Mesenchymal stem cell (in vitro differentiated cells and primary cell): ENCODE measurements around the gene ADGRF5.

Experiments used
- DNase-seq: peaks from one replicate; pipeline ENCODE4 v3.0.0-alpha.2; 2013
- H2AFZ ChIP-seq: one replicate; pipeline ENCODE4 v1.6.1; 2013; ENCODE audit warnings: low read depth, mild to moderate bottlenecking, control low read depth, inconsistent platforms, low read length, moderate library complexity
- H2AK5ac ChIP-seq: 2 replicates; pipeline ENCODE4 v1.6.1; 2013; ENCODE audit warnings: low read length, moderate library complexity, mild to moderate bottlenecking, inconsistent platforms; ENCODE audit not compliant: severe bottlenecking
- H2BK120ac ChIP-seq: one replicate; pipeline ENCODE4 v1.6.1; 2013; ENCODE audit warnings: low read depth, mild to moderate bottlenecking, inconsistent platforms, low read length, moderate library complexity
- H2BK12ac ChIP-seq, 2 experiments: one replicate each; pipeline ENCODE4 v1.6.1; 2013; ENCODE audit warnings: inconsistent platforms in 2 of 2, low read length in 2 of 2, mild to moderate bottlenecking in 2 of 2, moderate library complexity in 2 of 2, control low read depth in 1 of 2
- H2BK15ac ChIP-seq: one replicate; pipeline ENCODE4 v1.6.1; 2013; ENCODE audit warnings: mild to moderate bottlenecking, low read depth, inconsistent platforms; ENCODE audit not compliant: poor library complexity, severe bottlenecking
- H2BK5ac ChIP-seq: 2 replicates; pipeline ENCODE4 v1.6.1; 2013; ENCODE audit warnings: low read depth, mild to moderate bottlenecking, low read length, control low read depth, inconsistent platforms; ENCODE audit not compliant: poor library complexity, severe bottlenecking
- H3K14ac ChIP-seq, 2 experiments: one replicate each; pipeline ENCODE4 v1.6.1; 2013; ENCODE audit warnings: inconsistent platforms in 2 of 2, low read length in 2 of 2, control low read depth in 1 of 2, mild to moderate bottlenecking in 1 of 2, moderate library complexity in 1 of 2
- H3K18ac ChIP-seq, 2 experiments: one replicate each; pipeline ENCODE4 v1.6.1; 2013; ENCODE audit warnings: inconsistent platforms in 2 of 2, low read length in 2 of 2, control low read depth in 1 of 2, low read depth in 1 of 2, mild to moderate bottlenecking in 1 of 2
- H3K23ac ChIP-seq, 2 experiments: one replicate each; pipeline ENCODE4 v1.6.1; 2013; ENCODE audit warnings: inconsistent platforms in 2 of 2, low read length in 2 of 2, mild to moderate bottlenecking in 2 of 2, moderate library complexity in 2 of 2, control low read depth in 1 of 2
- H3K27ac ChIP-seq: 2 replicates; pipeline ENCODE4 v1.5.1; 2013; ENCODE audit warnings: mild to moderate bottlenecking, moderate library complexity, low read length, control low read depth, inconsistent platforms; ENCODE audit not compliant: poor library complexity, severe bottlenecking
- H3K27me3 ChIP-seq, 2 experiments: 2 replicates each; pipeline versions ENCODE4 v1.6.1 to v1.7.0; 2013; ENCODE audit warnings: low read length in 2 of 2, mild to moderate bottlenecking in 2 of 2, moderate library complexity in 2 of 2, control low read depth in 1 of 2, inconsistent platforms in 1 of 2; ENCODE audit not compliant: control insufficient read depth in 1 of 2, insufficient read depth in 1 of 2
- H3K36me3 ChIP-seq, 2 experiments: 2 replicates each; pipeline versions ENCODE4 v1.6.1 to v1.7.0; 2013; ENCODE audit warnings: low read length in 2 of 2, control low read depth in 1 of 2, inconsistent platforms in 1 of 2, low read depth in 1 of 2, mild to moderate bottlenecking in 1 of 2; ENCODE audit not compliant: insufficient read depth in 2 of 2, control insufficient read depth in 1 of 2
- H3K4ac ChIP-seq, 2 experiments: one replicate each; pipeline ENCODE4 v1.6.1; 2013; ENCODE audit warnings: inconsistent platforms in 2 of 2, low read length in 2 of 2, mild to moderate bottlenecking in 2 of 2, moderate library complexity in 2 of 2, control low read depth in 1 of 2, low read depth in 1 of 2
- H3K4me1 ChIP-seq: 2 replicates; pipeline ENCODE4 v1.6.1; 2013; ENCODE audit warnings: low read depth, low read length, control low read depth; ENCODE audit not compliant: control insufficient read depth, insufficient read depth
- H3K4me2 ChIP-seq: 2 replicates; pipeline ENCODE4 v1.6.1; 2013; ENCODE audit warnings: low read length, mild to moderate bottlenecking, inconsistent platforms; ENCODE audit not compliant: poor library complexity, severe bottlenecking
- H3K4me3 ChIP-seq, 2 experiments: 2 replicates each; pipeline versions ENCODE4 v1.5.1 to v1.7.0; 2013; ENCODE audit warnings: low read length in 2 of 2, mild to moderate bottlenecking in 2 of 2, control low read depth in 1 of 2, low read depth in 1 of 2; ENCODE audit not compliant: insufficient read depth in 1 of 2
- H3K79me1 ChIP-seq: replicated peaks from 2 replicates; pipeline ENCODE4 v1.6.1; 2013; ENCODE audit warnings: mild to moderate bottlenecking, control low read depth, low read length, inconsistent platforms; ENCODE audit not compliant: poor library complexity, severe bottlenecking
- H3K9ac ChIP-seq: 2 replicates; pipeline ENCODE4 v1.7.0; 2013; ENCODE audit warnings: mild to moderate bottlenecking, low read length, moderate library complexity
- H3K9me3 ChIP-seq: 2 replicates; pipeline ENCODE4 v1.7.0; 2013; ENCODE audit warnings: mild to moderate bottlenecking, low read length; ENCODE audit not compliant: control insufficient read depth
- H4K8ac ChIP-seq: one replicate; pipeline ENCODE4 v1.6.1; 2013; ENCODE audit warnings: inconsistent platforms, mild to moderate bottlenecking, low read length, moderate library complexity
- H4K91ac ChIP-seq: one replicate; pipeline ENCODE4 v1.6.1; 2013; ENCODE audit warnings: mild to moderate bottlenecking, low read length, inconsistent platforms
- WGBS: methylation state at CpG from one replicate; pipeline ENCODE4 v1.1.7; 2013; ENCODE audit warnings: mixed read lengths; 5-methylcytosine and 5-hydroxymethylcytosine counted together

The ADGRF5 gene

DNA sequence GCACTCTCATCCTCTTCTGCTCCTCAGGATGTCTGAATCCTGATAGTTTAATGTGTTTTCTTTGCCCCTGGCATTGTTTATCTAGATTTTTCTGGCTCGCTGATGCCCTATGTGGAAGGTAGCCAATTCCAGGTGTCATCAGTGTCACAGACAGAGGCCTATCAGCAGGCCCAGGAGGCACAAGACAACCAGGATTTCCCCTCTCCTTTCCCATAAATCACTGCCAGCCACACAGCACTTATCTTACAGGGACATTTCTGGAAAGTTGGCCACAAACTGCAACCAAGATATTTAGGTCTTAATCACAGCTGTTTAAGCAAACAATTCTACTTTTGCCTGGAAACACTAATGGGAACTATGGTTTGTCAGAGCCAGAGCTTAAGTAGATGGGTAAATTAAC lies 28.1 kb downstream of the ADGRF5 start:
- no peak overlapping the region for H3K18ac ChIP-seq
- no peak overlapping the region for H3K4me2 ChIP-seq
- no peaks in the 10 kb centered on the region for H3K9me3 ChIP-seq
- no peak overlapping the region for H2BK12ac ChIP-seq
- peak overlapping the region; percentile 18 for H4K91ac ChIP-seq
- H2AFZ ChIP-seq, result no peak overlapping the region
- H2BK120ac ChIP-seq, result no peak overlapping the region
- H3K4me1 ChIP-seq, result peaks cover under 1% of the 10 kb centered on the region
- H3K27me3 ChIP-seq, result peaks cover 0 to 5% of the 10 kb centered on the region in 2 experiments
- no peak overlapping the region for H2BK5ac ChIP-seq
- peak; percentile 47 for DNase-seq
- no peak overlapping the region for H2AK5ac ChIP-seq
- no peak overlapping the region for H3K4me3 ChIP-seq
- H3K4ac ChIP-seq, result no peak overlapping the region
- no peaks in the 10 kb centered on the region for H3K79me1 ChIP-seq
- no peak overlapping the region for H3K27ac ChIP-seq
- no peak overlapping the region for H3K23ac ChIP-seq
- no peak overlapping the region for H3K9ac ChIP-seq
- H3K36me3 ChIP-seq, result no peaks in the 10 kb centered on the region
- H3K14ac ChIP-seq, result no peak overlapping the region
- WGBS, result 97% methylated on average over 1 of the region's 1 CpG
- H4K8ac ChIP-seq, result no peak overlapping the region
- H2BK15ac ChIP-seq, result no peak overlapping the region

- Histone ChIP-seq H2AK5ac (no peak overlapping the region), H3K36me3 (no peaks in the 10 kb centered on the region), H3K4ac (no peak overlapping the region), H3K4me3 (no peak overlapping the region), H3K27me3 (peaks cover 0 to 5% of the 10 kb centered on the region in 2 experiments), H2AFZ (no peak overlapping the region), H3K14ac (no peak overlapping the region), H3K79me1 (no peaks in the 10 kb centered on the region), H4K91ac (no peak overlapping the region), H3K4me2 (no peak overlapping the region), H2BK12ac (no peak overlapping the region), H3K18ac (no peak overlapping the region), H3K9me3 (no peaks in the 10 kb centered on the region), H3K23ac (no peak overlapping the region), H2BK15ac (no peak overlapping the region), H2BK120ac (no peak overlapping the region), H3K9ac (no peak overlapping the region), H3K4me1 (peaks cover 2% of the 10 kb centered on the region), H2BK5ac (no peak overlapping the region), H3K27ac (no peak overlapping the region), H4K8ac (no peak overlapping the region)
- 30% methylated on average over 4 of the region's 4 CpGs for WGBS
- DNase-seq, result peak; percentile 5
These were observed 30.4 kb downstream of the ADGRF5 start for GRCh38 chr6:46891252-46891795.

GRCh38 chr6:46888578-46888977 lies 33.2 kb downstream of the ADGRF5 start:
- no peak overlapping the region for H3K18ac ChIP-seq

DNA sequence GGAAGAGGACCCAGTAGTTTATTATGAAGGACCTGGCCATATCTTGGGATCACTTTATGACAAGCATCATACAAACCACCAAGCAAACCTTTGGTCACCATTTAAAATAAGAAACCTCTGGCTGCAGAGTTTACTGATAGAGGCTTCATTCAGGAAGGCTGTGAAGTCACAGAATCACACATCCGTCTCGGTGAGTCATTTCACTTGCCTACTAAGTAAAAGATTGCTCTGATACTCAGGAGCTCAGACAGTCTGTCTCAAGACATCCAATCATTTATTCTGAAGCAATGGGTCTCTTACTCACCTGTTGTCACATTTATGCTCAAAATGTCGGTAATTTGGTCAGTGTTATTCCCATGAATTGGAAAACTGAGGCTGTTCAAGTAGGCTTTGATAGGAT lies 33.7 kb downstream of the ADGRF5 start:
- Histone ChIP-seq H2AK5ac (no peak overlapping the region), H3K4me1 (peaks cover 2% of the 10 kb centered on the region), H3K9me3 (no peaks in the 10 kb centered on the region), H4K91ac (no peak overlapping the region), H3K27ac (no peak overlapping the region), H2BK15ac (no peak overlapping the region), H3K27me3 (peaks cover 0 to 3% of the 10 kb centered on the region in 2 experiments), H3K23ac (no peak overlapping the region), H2AFZ (no peak overlapping the region), H3K18ac (no peak overlapping the region), H3K4me3 (no peak overlapping the region), H3K79me1 (no peaks in the 10 kb centered on the region), H4K8ac (no peak overlapping the region), H3K4ac (no peak overlapping the region), H3K14ac (no peak overlapping the region), H2BK5ac (no peak overlapping the region), H3K9ac (no peak overlapping the region), H2BK120ac (no peak overlapping the region), H2BK12ac (no peak overlapping the region), H3K36me3 (no peaks in the 10 kb centered on the region), H3K4me2 (no peak overlapping the region)
- WGBS, result 43% methylated on average over 3 of the region's 3 CpGs
- DNase-seq, result peak; percentile 57

More at GRCh38 chr6:46888578-46888977, 33.2 kb downstream of the ADGRF5 start:
- no peak overlapping the region for H4K91ac ChIP-seq
- 36% methylated on average over 4 of the region's 4 CpGs for WGBS
- no peak overlapping the region for H2BK5ac ChIP-seq
- no peak overlapping the region for H3K4me3 ChIP-seq
- H2AFZ ChIP-seq, result no peak overlapping the region
- peaks cover 2% of the 10 kb centered on the region for H3K4me1 ChIP-seq
- no peak overlapping the region for H2BK15ac ChIP-seq
- no peaks in the 10 kb centered on the region for H3K9me3 ChIP-seq
- no peak overlapping the region for H3K4ac ChIP-seq
- H3K4me2 ChIP-seq, result no peak overlapping the region
- peak; percentile 65 for DNase-seq
- H3K9ac ChIP-seq, result no peak overlapping the region
- no peaks in the 10 kb centered on the region for H3K36me3 ChIP-seq
- H2BK120ac ChIP-seq, result no peak overlapping the region
- peaks cover 0 to 3% of the 10 kb centered on the region in 2 experiments for H3K27me3 ChIP-seq
- H3K14ac ChIP-seq, result no peak overlapping the region
- no peaks in the 10 kb centered on the region for H3K79me1 ChIP-seq
- H3K23ac ChIP-seq, result no peak overlapping the region
- no peak overlapping the region for H2AK5ac ChIP-seq
- H4K8ac ChIP-seq, result no peak overlapping the region
- no peak overlapping the region for H2BK12ac ChIP-seq
- no peak overlapping the region for H3K27ac ChIP-seq
